Measurements from ENCODE around the gene MAFB.

- TF ChIP-seq CTCF (IDR thresholded peaks at IDR 0.05; ENCODE audit: low read depth, low read length, missing input control), result no peak
- no peak for TF ChIP-seq TAF1 (conservative IDR thresholded peaks at IDR 0.05)
- TF ChIP-seq NR2F2 (IDR thresholded peaks at IDR 0.05), result no peak
- no peak for TF ChIP-seq SP1 (IDR thresholded peaks at IDR 0.05)
- no peak for TF ChIP-seq ATF3 (IDR thresholded peaks at IDR 0.05)
- no peak for TF ChIP-seq YY1 (IDR thresholded peaks at IDR 0.05)
- no peak for TF ChIP-seq JUND (IDR thresholded peaks at IDR 0.05)
- no peak for TF ChIP-seq REST (IDR thresholded peaks at IDR 0.05)
- no peak for TF ChIP-seq MAX (IDR thresholded peaks at IDR 0.05)
- TF ChIP-seq GABPA (IDR thresholded peaks at IDR 0.05 in 1 of 2, conservative IDR thresholded peaks at IDR 0.05 in 1 of 2), result no peak
Measured at GRCh38 chr20:40726776-40727175, 37.7 kb upstream of the MAFB start.

Measured in liver (tissue), 3 donors.